ENCODE measurements around the gene SDHA.
"Not testable (repeated sequence)": the region's sequence is repeated elsewhere in the genome, so short reads cannot be mapped to it uniquely, and the experiment has no call there.

SDHA gene

GRCh38 chr5:278646-279045, 60.5 kb downstream of the SDHA start (continued):
- no peak for TF ChIP-seq ZNF670 (tag by site-specific recombination; IDR thresholded peaks at IDR 0.05; ENCODE audit: low read depth)
- TF ChIP-seq PBX3 (CRISPR knock-in tag; IDR thresholded peaks at IDR 0.05) = no peak
- no peak for TF ChIP-seq ZNF658 (tag by site-specific recombination; IDR thresholded peaks at IDR 0.05)
- no peak for TF ChIP-seq ZNF571 (tag by site-specific recombination; IDR thresholded peaks at IDR 0.05)

DNA sequence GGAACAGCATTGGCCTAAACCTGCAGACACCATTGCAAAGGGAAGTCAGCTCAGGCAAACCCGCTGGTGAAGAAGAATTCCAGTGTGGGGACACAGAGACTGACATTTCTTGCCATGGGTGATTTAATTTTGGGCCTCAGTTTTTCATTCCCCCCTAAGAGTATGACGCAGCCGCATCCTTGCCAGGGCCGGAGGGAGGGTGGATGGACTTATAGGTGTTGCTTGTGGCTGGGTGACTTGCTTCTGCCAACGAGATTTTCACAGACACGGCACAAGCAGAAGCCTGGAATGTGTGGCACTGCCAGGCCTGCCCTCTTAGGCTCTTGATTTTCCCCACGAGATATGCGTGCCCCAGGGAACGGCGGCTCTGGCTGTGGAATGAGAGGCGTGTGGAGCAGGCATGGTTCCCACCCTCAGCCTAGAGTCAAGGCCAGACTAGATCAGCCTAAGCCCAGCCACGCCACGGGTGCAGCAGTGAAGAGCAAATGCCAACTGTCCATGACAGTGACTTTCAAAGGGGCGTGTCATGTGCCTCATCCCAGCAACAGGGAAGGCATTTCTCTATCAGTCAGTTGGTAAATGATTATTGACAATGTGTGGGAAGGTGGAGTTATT, 61.0 kb downstream of the SDHA start:
- peaks cover 4 to 28% of the 10 kb centered on the region in 2 experiments for H3K36me3 ChIP-seq (ENCODE audit: control insufficient read depth in 2 of 2, insufficient read depth in 1 of 2, low read length in 2 of 2)
- POLR2A ChIA-PET; H3K4me3 ChIP-seq (ENCODE audit: low read depth, low read length); H3K4me1 ChIP-seq (ENCODE audit: control insufficient read depth, insufficient read depth, low read length); H3K9me3 ChIP-seq (ENCODE audit: control insufficient read depth, insufficient read depth, low read depth, low read length); H3K27ac ChIP-seq (ENCODE audit: extremely low read depth, low read depth, low read length): not testable (repeated sequence)
- CTCF ChIA-PET = interaction anchor here (0.6 to 0.8 kb wide), 2 partner anchors 38 to 270 kb away, joined by 3 read pairs; no protein-coding TSS in a partner anchor

DNA sequence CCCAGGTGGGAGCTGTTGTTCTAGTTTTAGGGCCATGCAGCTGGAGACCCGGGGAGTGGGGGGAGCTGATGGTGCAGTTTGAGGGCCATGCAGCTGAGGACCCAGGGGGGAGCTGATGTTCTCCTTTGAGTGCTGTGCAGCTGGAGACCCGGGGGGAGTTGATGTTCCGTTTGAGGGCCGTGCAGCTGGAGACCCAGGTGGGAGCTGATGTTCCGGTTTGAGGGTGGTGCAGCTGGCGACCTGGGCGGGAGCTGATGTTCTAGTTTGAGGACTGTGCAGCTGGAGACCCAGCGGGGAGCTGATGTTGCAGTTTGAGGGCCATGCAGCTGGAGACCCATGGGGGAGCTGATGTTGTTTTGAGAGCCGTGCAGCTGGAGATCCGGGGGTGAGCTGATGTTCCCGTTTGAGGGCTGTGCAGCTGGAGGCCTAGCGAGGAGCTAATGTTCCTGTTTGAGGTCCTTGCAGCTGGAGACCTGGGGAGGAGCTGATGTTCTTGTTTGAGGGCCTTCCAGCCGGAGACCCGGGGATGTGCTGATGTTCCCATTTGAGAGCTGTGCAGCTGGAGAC, 68.0 kb downstream of the SDHA start:
- ChIA-PET POLR2A (interaction anchor here (1.2 to 5.9 kb wide), 2 partner anchors 10 to 15 kb away, joined by 3 to 47 read pairs; partner anchors contain the start of gene PDCD6), CTCF (interaction anchor here (1.1 kb wide), 1 partner anchor 31 kb away, joined by 6 read pairs; no protein-coding TSS in a partner anchor)
- H3K27ac ChIP-seq (ENCODE audit: extremely low read depth, low read depth, low read length) = no peak overlapping the region
- H3K4me3 ChIP-seq (ENCODE audit: low read depth, low read length) = no peak overlapping the region
- peaks cover 0 to 25% of the 10 kb centered on the region in 2 experiments; a peak in 1 of 3 replicates for H3K36me3 ChIP-seq (ENCODE audit: control insufficient read depth in 2 of 2, insufficient read depth in 1 of 2, low read length in 2 of 2)
- H3K9me3 ChIP-seq (ENCODE audit: control insufficient read depth, insufficient read depth, low read depth, low read length) = no peaks in the 10 kb centered on the region
- H3K4me1 ChIP-seq (ENCODE audit: control insufficient read depth, insufficient read depth, low read length) = no peaks in the 10 kb centered on the region
- TF ChIP-seq BCL11B (tag by site-specific recombination; IDR thresholded peaks at IDR 0.05; ENCODE audit: low read depth) = no peak
- TF ChIP-seq ZBTB20 (tag by site-specific recombination; IDR thresholded peaks at IDR 0.05) = no peak
- no peak for TF ChIP-seq PBX3 (CRISPR knock-in tag; IDR thresholded peaks at IDR 0.05)
- no peak for TF ChIP-seq BCL6B (tag by site-specific recombination; IDR thresholded peaks at IDR 0.05)
- no peak for TF ChIP-seq WT1 (tag by site-specific recombination; IDR thresholded peaks at IDR 0.05)
- no peak for TF ChIP-seq ZNF211 (tag by site-specific recombination; IDR thresholded peaks at IDR 0.05; ENCODE audit: low read depth)
- no peak for TF ChIP-seq ZNF266 (tag by site-specific recombination; IDR thresholded peaks at IDR 0.05; ENCODE audit: low read depth)
- TF ChIP-seq ZSCAN16 (tag by site-specific recombination; IDR thresholded peaks at IDR 0.05) = no peak
- TF ChIP-seq KLF16 (tag by site-specific recombination; IDR thresholded peaks at IDR 0.05) = no peak
- TF ChIP-seq SCRT2 (tag by site-specific recombination; IDR thresholded peaks at IDR 0.05) = no peak
- TF ChIP-seq, protein P1, sequence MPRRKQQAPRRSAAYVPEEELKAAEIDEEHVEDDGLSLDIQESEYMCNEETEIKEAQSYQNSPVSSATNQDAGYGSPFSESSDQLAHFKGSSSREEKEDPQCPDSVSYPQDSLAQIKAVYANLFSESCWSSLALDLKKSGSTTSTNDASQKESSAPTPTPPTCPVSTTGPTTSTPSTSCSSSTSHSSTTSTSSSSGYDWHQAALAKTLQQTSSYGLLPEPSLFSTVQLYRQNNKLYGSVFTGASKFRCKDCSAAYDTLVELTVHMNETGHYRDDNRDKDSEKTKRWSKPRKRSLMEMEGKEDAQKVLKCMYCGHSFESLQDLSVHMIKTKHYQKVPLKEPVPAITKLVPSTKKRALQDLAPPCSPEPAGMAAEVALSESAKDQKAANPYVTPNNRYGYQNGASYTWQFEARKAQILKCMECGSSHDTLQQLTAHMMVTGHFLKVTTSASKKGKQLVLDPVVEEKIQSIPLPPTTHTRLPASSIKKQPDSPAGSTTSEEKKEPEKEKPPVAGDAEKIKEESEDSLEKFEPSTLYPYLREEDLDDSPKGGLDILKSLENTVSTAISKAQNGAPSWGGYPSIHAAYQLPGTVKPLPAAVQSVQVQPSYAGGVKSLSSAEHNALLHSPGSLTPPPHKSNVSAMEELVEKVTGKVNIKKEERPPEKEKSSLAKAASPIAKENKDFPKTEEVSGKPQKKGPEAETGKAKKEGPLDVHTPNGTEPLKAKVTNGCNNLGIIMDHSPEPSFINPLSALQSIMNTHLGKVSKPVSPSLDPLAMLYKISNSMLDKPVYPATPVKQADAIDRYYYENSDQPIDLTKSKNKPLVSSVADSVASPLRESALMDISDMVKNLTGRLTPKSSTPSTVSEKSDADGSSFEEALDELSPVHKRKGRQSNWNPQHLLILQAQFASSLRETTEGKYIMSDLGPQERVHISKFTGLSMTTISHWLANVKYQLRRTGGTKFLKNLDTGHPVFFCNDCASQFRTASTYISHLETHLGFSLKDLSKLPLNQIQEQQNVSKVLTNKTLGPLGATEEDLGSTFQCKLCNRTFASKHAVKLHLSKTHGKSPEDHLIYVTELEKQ (tag by site-specific recombination; IDR thresholded peaks at IDR 0.05; ENCODE audit: borderline replicate concordance) = no peak
- TF ChIP-seq, protein P2, sequence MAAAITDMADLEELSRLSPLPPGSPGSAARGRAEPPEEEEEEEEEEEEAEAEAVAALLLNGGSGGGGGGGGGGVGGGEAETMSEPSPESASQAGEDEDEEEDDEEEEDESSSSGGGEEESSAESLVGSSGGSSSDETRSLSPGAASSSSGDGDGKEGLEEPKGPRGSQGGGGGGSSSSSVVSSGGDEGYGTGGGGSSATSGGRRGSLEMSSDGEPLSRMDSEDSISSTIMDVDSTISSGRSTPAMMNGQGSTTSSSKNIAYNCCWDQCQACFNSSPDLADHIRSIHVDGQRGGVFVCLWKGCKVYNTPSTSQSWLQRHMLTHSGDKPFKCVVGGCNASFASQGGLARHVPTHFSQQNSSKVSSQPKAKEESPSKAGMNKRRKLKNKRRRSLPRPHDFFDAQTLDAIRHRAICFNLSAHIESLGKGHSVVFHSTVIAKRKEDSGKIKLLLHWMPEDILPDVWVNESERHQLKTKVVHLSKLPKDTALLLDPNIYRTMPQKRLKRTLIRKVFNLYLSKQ (tag by site-specific recombination; IDR thresholded peaks at IDR 0.05; ENCODE audit: borderline replicate concordance) = no peak
- TF ChIP-seq IKZF3 (tag by site-specific recombination; IDR thresholded peaks at IDR 0.05) = no peak
- TF ChIP-seq, protein P3, sequence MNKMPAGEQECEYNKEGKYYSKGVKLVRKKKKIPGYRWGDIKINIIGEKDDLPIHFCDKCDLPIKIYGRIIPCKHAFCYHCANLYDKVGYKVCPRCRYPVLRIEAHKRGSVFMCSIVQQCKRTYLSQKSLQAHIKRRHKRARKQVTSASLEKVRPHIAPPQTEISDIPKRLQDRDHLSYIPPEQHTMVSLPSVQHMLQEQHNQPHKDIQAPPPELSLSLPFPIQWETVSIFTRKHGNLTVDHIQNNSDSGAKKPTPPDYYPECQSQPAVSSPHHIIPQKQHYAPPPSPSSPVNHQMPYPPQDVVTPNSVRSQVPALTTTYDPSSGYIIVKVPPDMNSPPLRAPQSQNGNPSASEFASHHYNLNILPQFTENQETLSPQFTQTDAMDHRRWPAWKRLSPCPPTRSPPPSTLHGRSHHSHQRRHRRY (tag by site-specific recombination; IDR thresholded peaks at IDR 0.05) = no peak
- no peak for TF ChIP-seq ZNF248 (tag by site-specific recombination; IDR thresholded peaks at IDR 0.05)
- TF ChIP-seq ZNF677 (tag by site-specific recombination; IDR thresholded peaks at IDR 0.05) = no peak
- TF ChIP-seq, protein P4, sequence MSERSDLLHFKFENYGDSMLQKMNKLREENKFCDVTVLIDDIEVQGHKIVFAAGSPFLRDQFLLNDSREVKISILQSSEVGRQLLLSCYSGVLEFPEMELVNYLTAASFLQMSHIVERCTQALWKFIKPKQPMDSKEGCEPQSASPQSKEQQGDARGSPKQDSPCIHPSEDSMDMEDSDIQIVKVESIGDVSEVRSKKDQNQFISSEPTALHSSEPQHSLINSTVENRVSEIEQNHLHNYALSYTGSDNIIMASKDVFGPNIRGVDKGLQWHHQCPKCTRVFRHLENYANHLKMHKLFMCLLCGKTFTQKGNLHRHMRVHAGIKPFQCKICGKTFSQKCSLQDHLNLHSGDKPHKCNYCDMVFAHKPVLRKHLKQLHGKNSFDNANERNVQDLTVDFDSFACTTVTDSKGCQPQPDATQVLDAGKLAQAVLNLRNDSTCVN (tag by site-specific recombination; optimal IDR thresholded peaks at IDR 0.05) = no peak
